Activated CD8-positive, alpha-beta memory T cell treated with anti-CD3 and anti-CD28 coated beads for 1 hour (primary cell): ENCODE results near the gene GLT8D1.
A peak's percentile ranks its signal among the peaks of the same experiment; 100 is the strongest.

ENCODE experiments used
- DNase-seq, 2 donors: peaks; one replicate each; pipeline ENCODE4 v3.0.0-alpha.2; 2020; ENCODE audit warnings: low read depth in 1 of 2; ENCODE audit errors: extremely low read depth in 1 of 2

Gene GLT8D1

DNA sequence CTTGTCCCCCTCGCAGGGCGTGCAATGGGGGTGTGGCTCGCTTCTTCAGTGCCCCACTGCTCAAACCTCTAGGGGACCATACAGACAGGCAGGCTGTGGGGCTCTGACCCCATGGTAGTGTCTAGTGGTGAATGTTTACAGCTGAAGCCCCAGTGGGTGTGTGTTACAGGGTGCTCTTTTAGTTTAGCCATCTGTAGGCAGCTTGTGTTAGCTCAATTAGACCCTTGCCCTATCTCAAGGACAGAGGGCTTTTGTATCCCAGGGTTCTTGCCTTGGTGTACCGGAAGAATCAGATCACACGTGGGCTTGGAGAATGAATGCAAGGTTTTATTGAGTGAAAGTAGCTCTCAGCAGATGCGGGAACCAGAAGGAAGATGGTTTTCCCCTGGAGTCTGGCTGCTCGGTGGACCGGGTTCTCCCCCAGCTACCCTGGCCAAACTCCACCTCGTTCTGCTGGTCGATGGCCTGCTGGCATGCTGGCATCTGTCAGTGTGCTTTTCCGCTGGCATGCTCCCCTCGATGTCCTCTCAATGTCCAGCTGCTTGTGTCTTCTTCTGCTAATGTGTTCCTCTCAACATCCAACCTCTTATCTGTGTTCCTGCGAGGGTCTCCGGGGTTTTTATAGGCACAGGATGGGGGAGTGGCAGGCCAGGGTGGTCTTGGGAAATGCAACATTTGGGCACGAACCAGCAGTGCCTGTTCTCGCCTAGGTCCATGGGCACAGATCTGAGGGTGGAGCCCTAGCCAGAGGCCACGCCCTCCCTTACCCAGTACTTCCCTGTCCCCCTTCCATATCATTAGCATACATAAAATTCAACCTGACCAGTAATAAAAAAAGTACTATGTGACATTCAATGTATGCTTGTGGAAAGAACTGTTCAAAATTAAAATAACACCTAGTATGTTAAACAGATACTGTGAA is 7.0 kb upstream of the GLT8D1 start:
- no peak for DNase-seq

DNA sequence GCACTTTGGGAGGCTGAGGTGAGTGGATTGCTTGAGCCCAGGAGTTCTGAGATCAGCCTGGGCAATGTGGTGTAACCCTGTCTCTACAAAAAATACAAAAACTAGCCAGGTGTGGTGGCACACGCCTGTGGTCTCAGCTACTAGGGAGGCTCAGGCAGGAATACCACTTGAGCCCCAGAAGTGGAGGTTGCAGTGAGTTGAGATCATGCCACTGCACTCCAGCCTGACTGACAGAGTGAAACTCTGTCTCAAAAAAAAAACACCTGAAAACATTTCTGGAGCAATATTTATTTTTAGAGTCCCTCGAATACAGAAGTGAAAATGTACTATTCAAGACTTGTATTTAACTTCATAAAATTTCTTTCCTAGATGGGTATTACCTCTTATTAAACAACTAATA is 4.9 kb upstream of the GLT8D1 start:
- DNase-seq, result no peak

DNA sequence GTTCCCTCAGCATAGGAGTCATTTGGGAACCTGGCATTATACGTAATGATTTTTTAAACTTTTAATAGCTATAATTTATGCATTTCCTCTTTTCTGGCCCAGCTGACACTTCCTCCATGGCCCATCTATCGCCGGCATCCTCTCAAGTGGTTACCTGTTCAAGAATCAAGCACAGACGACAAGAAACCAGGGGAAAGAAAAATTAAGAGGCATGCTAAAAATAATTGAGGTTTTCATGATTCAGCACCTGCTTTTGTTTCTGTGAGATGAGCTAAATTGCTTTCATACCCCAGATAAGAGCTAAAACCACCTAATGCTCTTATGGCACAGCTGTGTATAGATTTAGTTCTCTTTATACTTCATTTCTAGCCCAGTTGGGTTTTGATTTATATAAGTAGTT is 2.0 kb upstream of the GLT8D1 start:
- no peak for DNase-seq

DNA sequence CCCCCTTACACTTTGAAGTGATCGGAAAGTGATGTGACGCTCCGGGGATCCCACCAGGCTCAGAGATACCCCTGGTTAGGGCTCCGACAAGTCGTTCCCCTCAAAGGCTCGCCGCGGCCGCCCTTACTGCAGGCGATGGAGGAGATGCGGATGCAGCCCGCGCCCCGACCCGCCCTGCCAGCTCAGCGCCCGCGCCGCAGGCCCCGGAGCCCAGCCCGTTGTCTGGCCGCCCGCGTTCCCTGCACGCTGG is 228 bp downstream of the GLT8D1 start:
- no peak for DNase-seq

DNA sequence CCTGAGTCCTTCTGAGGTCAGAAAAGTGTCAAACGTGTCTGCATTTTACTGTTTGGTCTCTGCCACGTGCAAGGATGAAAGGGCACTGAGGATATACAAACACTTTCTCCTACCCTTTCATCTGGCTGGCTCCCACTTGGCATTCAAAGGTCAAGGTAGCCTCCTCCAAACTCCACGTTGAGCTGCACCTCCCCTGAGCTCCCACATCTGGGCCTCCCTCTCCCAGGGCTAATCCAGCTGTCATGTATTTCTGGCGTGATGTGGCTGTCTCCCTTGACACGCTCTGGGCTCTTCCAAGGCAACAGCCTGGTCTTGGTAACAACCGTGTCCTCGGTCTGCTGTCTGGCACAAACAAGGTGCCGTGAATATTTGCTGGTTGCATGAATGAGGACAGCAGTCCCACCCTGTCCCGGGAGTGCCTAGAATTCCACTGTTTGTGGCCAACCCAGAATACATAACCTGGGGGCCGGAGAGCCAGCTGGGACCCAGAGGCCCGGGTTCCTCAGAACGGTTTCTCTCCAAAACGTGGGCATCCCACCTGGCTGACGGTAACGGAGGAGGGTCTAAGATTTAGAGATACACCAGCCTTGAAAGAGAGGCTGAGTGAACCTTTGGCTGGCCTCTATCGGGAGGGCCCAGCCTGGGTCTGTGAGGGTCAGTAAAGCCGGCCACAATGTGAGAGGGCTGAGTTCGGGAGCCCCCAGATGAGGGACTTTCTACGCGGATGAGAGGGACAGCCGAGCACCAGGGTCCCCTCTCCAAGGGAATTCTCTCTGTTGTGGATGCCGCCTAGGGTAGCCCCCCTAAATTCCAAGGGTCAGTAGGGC is 767 bp downstream of the GLT8D1 start:
- DNase-seq, result no peak

DNA sequence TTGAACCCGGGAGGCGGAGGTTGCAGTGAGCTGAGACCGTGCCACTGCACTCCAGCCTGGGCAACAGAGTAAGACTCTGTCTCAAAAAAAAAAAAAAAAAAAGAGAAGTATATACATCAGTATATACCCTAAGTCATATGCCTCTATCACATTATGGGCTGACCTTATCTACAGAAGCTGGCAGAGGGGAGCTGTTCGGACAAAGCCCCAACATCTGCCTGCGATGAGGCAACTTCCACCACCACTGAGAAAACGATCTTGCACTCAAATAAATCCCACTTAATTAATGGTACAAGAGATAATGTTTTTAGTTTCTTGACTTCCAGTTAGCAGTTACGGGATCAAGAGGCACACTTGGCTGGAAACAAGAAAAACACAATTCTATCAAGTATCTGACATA is 2.2 kb downstream of the GLT8D1 start:
- no peak for DNase-seq

DNA sequence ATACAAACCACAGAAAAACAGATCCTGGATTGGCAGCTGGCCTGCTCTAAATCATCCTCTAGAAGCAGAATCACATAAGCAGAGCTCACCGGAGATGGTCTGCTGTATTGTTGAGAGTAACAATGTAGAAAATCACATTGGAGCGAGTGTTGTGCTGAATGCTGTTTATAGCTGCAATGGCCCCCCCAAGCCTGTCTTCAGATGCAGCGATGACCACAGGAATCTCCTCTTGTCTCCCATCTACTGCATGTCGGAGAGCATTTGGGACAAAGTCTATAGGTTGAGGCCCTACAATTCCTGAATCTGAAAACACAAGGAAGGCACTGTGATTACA is 8.0 kb downstream of the GLT8D1 start:
- DNase-seq, result no peak

DNA sequence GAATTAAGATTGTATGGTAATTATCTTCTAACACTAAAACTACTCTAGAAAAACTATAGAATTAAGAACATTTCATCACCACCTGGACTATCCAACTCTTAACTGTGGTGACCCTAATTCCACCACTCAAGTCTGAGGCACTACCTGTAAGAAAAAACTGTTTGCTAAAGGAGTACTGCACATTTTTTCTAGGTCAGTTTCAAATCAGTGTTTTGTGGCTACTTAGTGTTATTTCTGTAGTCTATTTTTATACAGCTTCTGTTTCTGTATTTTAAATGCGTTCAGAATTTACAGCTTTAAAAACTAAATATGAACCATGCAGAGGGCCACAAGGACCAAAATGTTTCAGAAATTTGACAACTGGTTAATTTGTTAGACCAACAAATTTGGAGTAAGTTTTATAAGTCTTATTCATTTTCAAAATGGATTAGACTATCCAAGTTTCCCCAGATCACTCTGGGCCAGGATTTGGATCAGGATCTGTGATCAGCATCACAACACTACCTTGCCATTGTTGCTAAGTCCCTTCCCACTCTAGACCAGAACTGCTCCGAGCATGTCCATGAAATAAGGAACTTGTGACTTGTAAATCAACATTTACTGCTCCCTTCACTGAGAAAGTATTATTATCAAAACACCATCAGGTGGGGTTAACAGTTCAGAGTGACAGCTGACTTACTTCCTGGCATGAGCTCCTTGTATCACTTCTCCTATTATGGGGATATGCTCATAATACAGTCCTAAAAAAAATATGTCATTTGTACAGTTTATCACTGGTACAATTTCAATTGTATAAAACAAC is 8.6 kb downstream of the GLT8D1 start:
- no peak for DNase-seq

DNA sequence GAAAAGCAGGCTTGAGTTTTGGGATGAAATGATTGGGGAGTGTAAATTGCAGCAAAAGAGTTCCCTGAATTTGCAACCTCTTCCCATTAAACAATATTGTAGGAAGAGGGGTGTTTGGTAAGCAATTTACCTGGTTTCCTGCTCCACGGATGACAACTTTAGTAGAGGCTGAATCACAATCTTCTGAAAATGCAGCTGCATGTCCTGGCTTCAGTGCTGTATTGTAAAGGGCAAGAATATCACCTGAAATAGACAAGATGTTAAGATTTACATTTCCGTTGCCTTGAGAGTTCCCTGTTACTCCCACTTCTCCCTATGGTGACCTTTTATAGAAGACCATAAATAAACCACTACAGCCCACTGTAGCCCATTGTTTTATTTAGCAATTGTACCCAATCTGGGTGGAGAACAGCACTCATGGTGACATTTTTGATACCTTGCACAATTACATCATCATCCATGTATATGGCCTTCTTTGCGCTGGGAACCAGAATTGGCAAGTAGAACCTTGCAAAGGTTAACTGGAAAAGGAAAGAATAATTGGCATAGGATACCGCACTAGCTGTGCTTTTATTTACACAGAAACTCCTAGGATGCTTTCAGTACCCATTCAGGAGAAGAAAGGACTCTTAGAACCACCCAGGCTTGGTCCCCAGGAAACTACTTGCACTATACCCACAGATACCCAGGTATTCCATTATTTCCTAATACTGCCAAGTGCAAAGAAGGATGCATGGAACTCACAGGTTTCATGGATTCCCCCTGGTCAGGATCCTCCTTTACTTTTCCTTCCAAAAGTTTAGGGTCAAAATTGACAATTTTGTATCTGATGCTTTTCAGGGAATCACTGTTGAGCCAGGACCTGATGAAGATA is 9.6 kb downstream of the GLT8D1 start:
- DNase-seq, result no peak

DNA sequence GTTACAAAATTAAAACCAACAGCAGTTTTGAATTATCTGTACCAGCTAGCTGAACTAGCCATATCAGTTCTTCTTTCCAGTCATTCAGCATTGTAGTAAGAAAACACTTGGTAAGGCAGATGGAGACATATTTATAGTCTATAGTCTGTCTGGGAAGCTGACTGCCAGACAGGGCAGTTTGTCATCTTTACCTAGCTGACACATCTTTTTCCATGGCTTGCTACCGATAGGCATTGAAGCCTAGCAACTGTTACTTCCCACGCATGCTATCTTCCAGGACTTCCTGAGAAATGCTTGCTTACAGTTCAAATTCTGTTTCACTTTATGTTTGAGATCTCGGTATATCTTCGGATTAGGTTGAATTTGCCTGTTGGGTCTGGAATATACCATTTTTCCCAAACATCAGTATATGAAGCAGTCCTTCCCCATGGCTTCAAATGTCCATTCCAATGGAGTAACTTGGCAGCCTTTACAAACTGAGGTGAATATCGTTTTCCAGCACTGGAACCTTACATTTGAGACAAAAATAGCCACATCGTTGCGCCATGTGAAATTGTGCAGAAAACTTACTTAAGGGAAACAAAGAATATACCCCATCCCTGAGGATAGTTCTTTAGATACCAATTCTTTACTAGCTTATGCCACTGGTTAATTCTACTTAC is 10.9 kb downstream of the GLT8D1 start:
- DNase-seq, result no peak

DNA sequence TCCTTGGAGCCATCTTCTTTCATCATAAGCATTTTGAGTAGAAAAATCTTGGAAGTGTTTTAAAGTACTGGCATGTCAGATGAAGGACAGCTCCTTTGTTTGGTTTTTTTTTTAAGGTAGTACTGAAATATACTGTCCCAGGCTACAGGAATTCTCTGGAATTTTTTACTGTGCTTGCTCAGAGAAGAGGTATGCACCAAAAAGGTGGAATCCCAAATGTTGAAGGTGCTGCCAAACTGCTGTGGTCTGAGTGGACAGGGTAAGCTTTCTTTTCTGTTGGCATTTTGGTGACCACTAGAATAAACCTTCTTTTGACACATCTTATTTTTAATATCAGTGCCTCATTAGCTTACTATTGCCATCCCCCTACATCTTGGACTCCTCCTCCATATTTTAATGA is 12.5 kb downstream of the GLT8D1 start:
- DNase-seq, result no peak

DNA sequence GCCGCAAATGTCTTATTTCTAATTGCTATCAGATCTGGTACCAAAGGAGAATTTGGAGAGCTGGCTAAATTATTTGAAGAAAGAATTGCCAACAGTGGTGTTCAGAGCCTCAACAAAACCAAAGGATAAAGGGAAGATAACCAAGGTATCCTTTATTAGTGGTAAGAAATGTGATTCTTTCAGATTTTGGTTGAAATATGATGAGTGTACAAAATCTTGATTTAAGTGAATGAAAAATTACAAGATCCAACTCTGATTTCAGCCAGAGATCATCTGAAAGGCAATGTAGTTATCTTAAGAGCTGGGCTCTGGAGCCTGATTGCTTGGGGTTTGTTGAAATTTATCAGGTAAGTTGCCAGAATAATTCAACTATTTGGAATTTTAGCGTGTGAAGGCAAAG is 15.0 kb downstream of the GLT8D1 start:
- DNase-seq, result no peak

DNA sequence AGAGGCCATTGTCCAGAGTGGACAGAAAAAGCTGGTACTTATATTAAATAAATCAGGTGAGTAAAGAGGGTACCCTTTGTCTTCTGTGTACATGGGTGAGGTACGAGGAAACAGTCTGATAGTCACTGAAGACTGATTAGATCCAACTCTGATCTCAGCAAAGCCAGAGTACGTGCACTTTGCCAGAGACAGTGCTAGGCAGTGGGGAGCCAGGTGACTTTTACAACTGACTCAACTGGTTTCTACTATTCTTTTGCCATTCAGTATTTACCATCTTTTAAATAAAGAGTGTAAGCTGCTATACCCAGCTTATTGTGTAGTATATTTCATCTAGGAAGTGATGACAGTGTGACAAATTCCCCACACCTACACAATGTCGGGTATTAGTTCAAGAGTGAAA is 16.4 kb downstream of the GLT8D1 start:
- DNase-seq, result no peak

DNA sequence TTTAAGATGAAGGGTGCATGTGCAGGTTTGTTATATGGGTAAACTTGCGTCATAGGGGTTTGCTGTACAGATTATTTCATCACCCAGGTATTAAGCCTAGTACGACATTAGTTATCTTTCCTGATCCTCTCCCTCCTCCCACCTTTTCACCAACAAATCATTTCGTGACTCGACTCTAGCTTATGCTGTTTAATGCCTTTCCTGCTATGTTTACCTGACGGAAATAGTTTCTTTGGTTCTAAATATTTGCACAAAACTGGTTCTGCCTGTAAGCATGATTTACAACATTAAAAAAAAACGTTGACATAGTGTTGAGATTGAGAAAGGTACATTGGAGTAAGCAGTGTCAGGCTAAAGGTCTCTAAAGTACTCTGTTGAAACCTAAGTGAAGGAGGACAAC is 17.3 kb downstream of the GLT8D1 start:
- DNase-seq, result no peak

DNA sequence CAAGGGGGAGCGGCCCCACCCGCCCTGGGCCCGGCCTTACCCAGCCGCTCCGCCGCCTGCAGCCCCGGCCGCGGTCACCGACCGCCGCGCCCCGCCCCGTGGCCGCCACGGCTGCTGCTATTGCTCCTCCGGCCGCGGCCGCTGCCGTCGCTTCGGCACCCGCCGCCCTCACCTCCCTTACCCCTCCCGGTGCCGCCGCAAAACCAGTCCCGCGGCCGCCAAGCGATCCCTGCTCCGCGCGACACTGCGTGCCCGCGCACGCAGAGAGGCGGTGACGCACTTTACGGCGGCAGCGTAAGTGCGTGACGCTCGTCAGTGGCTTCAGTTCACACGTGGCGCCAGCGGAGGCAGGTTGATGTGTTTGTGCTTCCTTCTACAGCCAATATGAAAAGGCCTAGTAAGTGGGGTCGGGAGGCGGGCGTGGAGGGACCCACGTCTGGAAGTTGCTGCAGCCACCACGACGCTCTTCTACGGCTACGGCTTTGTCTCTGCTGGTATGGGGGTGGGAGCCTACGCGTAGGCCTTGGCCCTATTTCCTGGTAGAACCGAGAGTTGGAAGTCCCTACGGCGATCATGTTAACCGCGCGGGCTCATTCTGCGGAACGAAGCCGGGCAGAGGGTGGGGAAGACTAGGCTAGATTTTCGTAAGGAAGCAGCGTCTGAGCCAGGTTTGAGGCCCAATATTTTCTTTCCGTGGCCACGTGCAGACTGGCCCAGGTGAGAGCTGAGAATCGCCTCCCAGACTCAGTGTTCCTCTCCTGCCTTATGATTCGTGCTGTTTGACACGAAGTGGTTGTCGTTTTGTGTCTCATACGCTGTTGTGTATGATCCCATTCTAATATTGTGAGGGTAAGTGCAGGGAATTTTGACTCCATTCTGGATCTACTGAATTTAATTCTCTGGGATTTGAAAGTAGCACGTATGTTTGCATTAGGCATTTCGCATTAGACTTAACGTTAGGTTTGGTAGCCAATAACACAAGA is 19.6 kb downstream of the GLT8D1 start, which contains the start of the genes GNL3 and PBRM1:
Gene GNL3, plus strand, starts transcription at position 324 of the 983 bp plus-strand sequence. Its CDS starts 61 bp downstream, at position 385.
Gene PBRM1, minus strand, starts transcription at position 205 of the 983 bp plus-strand sequence.
- DNase-seq, result peak; percentile 68 to 84

DNA sequence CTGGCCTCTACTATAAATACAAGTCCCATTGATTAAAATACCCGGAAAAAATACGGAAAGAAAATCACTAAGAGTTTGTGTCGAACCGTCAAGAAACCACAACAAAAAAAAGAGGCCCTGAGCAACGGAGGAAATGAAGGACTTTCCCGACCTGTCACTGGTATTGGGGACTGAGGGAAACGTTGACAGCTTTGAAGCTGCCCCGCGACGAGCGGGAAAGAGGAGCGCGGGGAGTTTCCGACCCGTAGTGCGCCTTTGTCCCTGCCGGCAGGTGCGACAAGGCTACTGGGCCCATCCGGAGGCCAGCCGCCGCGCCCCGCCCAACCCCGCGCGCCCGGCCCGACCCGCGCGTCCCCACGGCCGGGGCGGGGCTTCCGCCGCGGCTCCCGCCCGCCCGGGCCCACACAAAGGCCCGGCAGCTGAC is 20.3 kb downstream of the GLT8D1 start:
- DNase-seq, result peak in 1 of 2 donors; percentile 55

DNA sequence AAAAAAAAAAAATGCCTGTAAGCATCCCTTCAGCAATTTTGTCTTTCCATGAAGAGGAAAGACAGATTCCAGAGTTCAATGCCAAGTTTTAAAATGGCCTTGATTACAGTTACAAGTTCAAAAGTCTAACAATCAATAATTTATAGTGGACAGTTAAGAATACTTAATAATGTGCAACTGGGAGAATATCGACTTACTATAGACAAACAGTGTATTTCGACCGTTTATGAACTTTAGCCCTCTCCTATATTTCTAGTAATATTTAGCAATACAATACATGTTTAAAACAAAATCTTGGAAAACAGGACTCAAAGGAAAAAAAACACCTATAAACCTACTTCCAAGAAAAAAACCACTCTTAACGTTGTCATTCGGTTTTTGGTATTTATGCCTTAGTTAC is 21.4 kb downstream of the GLT8D1 start:
- DNase-seq, result no peak

DNA sequence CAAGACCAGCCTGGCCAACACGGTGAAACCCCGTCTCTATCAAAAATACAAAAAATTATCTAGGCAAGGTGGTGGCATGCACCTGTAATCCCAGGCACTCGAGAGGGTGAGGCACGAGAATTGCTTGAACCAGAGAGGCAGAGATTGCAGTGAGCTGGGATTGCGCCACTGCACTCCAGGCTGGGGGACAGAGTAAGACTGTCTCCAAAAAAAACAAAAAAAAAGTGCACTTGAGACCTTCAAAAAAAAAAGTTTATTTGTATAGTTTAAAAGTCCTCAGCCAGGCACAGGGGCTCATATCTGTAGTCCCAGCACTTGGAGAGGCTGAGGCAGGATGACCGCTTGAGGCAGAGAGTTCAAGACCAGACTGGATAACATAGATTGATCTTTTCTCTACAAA is 22.0 kb downstream of the GLT8D1 start:
- DNase-seq, result no peak

DNA sequence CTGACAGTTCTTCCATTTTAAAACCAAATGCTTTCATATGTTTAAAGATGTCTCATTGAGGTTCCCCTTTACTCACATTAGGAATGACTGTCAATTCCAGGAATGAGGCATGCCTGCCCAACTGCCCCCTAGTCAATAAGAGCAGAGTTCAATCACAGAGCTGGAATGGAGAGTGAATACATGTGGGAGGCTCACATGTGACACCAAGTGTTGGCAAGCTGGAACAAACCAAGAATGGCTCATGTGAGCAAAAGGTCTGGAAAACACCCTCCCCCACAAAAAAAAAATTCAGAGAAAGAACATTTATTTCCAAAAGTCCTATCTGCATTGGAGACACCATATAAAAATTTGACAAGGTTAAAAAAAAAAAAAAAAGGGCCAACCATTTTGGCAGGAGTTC is 23.6 kb downstream of the GLT8D1 start:
- no peak for DNase-seq
